ENCODE measurements around the gene RPL10. TPM values are rescaled to one million over a fixed set of nuclear protein-coding genes. Genes with fewer than 3 reads are reported as not detected.

The RPL10 gene
- total and polyA plus RNA-seq, 2 of the 13 experiments (the other 11 are each of a cell fraction or from before 2014, with no cell fraction given), result 2,381 to 4,713 TPM

- TF ChIP-seq ZBTB44 (CRISPR knock-in tag; IDR thresholded peaks at IDR 0.05), result no peak
- no peak for TF ChIP-seq KLF9 (CRISPR knock-in tag; IDR thresholded peaks at IDR 0.05; ENCODE audit: low read depth)
- TF ChIP-seq ZFP36L2 (CRISPR knock-in tag; IDR thresholded peaks at IDR 0.05), result no peak
- no peak for TF ChIP-seq ZBTB37 (CRISPR knock-in tag; IDR thresholded peaks at IDR 0.05)
- TF ChIP-seq MEF2D (CRISPR knock-in tag; IDR thresholded peaks at IDR 0.05), result peak; percentile 1; the same call in 1 of the 2 replicates
- peak; percentile 32; the same call in 1 of the 2 replicates for TF ChIP-seq SRY (CRISPR knock-in tag; IDR thresholded peaks at IDR 0.05)
- TF ChIP-seq KLF12 (CRISPR knock-in tag; IDR thresholded peaks at IDR 0.05; ENCODE audit: borderline replicate concordance), result no peak
- no peak for TF ChIP-seq NFE2L2 (IDR thresholded peaks at IDR 0.05; ENCODE audit: low read length)
- no peak for TF ChIP-seq HNRNPK (IDR thresholded peaks at IDR 0.05; ENCODE audit: low read depth, low read length, poor library complexity, severe bottlenecking)
These were observed 947 bp upstream of the RPL10 start (continued) for GRCh38 chrX:154396973-154397887.

Data from HepG2 (cell line).